Measurements from ENCODE around the gene AFF3. TPM values are rescaled to one million over a fixed set of nuclear protein-coding genes. Genes with fewer than 3 reads are reported as not detected.

The AFF3 gene, protein sequence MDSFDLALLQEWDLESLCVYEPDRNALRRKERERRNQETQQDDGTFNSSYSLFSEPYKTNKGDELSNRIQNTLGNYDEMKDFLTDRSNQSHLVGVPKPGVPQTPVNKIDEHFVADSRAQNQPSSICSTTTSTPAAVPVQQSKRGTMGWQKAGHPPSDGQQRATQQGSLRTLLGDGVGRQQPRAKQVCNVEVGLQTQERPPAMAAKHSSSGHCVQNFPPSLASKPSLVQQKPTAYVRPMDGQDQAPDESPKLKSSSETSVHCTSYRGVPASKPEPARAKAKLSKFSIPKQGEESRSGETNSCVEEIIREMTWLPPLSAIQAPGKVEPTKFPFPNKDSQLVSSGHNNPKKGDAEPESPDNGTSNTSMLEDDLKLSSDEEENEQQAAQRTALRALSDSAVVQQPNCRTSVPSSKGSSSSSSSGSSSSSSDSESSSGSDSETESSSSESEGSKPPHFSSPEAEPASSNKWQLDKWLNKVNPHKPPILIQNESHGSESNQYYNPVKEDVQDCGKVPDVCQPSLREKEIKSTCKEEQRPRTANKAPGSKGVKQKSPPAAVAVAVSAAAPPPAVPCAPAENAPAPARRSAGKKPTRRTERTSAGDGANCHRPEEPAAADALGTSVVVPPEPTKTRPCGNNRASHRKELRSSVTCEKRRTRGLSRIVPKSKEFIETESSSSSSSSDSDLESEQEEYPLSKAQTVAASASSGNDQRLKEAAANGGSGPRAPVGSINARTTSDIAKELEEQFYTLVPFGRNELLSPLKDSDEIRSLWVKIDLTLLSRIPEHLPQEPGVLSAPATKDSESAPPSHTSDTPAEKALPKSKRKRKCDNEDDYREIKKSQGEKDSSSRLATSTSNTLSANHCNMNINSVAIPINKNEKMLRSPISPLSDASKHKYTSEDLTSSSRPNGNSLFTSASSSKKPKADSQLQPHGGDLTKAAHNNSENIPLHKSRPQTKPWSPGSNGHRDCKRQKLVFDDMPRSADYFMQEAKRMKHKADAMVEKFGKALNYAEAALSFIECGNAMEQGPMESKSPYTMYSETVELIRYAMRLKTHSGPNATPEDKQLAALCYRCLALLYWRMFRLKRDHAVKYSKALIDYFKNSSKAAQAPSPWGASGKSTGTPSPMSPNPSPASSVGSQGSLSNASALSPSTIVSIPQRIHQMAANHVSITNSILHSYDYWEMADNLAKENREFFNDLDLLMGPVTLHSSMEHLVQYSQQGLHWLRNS (N-terminal part only)
- 1 to 10 TPM; 1.3 to 7.3 (median 6.4) TPM for total RNA-seq
- long read RNA-seq, partial matches to known transcripts, result 0 of 3 reads
- long read RNA-seq, other reads (novel, unspliced or antisense), result 3 of 3 reads

DNA sequence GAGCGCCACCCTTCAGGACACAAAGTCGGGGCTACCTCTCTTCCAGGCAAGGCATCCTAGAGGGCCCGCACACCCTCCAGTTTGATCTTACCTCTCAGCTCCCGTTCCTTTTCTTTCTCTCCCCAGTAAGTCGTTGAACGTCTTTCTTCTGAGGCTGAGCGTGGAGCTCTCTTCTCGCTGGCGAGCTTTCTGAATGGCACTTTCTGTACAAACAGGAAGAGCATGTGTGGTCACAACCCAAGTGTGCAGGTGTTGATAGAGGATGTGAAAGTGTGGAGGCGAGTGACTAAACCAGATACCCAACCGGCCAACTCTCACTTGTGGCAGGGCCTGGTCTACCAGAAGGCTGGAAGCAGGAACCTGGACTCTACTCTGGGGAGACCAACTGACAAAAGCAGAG lies at the start of gene AFF3:
TSS of gene AFF3 (minus strand) at position 198 of the 400 bp plus-strand sequence. CDS start 38,136 bp downstream, outside the sequence.
- no peaks in the 10 kb centered on the region for H3K36me3 ChIP-seq
- H3K27me3 ChIP-seq, result no peaks in the 10 kb centered on the region
- intact Hi-C loops (cut with DNase I), result no loop called here
- H3K4me3 ChIP-seq, result no peak within 1 kb of the TSS
- H3K4me1 ChIP-seq, result no peaks in the 10 kb centered on the region
- 52% methylated on average over 9 of the region's 11 CpGs for WGBS (ENCODE audit: insufficient coverage, low coverage, low lambda C conversion rate, missing lambda C conversion rate)
- DNase-seq, result no peak
- no peak for TF ChIP-seq POLR2A (IDR thresholded peaks at IDR 0.05)
- TF ChIP-seq, protein P1, sequence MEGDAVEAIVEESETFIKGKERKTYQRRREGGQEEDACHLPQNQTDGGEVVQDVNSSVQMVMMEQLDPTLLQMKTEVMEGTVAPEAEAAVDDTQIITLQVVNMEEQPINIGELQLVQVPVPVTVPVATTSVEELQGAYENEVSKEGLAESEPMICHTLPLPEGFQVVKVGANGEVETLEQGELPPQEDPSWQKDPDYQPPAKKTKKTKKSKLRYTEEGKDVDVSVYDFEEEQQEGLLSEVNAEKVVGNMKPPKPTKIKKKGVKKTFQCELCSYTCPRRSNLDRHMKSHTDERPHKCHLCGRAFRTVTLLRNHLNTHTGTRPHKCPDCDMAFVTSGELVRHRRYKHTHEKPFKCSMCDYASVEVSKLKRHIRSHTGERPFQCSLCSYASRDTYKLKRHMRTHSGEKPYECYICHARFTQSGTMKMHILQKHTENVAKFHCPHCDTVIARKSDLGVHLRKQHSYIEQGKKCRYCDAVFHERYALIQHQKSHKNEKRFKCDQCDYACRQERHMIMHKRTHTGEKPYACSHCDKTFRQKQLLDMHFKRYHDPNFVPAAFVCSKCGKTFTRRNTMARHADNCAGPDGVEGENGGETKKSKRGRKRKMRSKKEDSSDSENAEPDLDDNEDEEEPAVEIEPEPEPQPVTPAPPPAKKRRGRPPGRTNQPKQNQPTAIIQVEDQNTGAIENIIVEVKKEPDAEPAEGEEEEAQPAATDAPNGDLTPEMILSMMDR (IDR thresholded peaks at IDR 0.05), result no peak
- no peaks in the 10 kb centered on the region for H3K9me3 ChIP-seq
- peak in 2 of 4 donors; percentile 16 to 21 for ATAC-seq
- no peak within 1 kb of the TSS for H3K27ac ChIP-seq

DNA sequence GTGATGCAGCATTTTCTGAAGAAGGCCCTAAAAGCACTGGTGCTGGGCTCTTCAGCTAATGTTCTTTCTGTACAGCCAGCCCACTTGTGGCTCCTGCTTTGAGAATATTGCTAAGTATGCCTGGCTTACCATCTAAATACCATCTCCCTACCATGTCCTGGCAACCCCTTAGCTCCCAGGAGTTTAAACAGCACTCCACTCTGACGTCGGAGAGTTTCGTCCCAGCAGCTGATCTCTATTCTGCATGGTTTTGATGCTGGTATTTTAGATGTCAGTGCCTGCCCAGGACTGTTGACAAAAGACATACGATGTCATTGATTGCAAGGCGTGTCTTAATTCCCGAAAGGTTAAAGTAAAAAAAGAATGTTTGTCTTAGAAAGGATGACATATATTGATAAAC lies 47.0 kb upstream of the AFF3 start:
- ATAC-seq (no peak), DNase-seq (no peak)
- intact Hi-C loops (cut with DNase I), result no loop called here
- no peak overlapping the region for H3K4me3 ChIP-seq
- no peaks in the 10 kb centered on the region for H3K36me3 ChIP-seq
- H3K4me1 ChIP-seq, result no peaks in the 10 kb centered on the region
- WGBS (ENCODE audit: insufficient coverage, low coverage, low lambda C conversion rate, missing lambda C conversion rate), result 74% methylated on average over 6 of the region's 6 CpGs
- H3K27me3 ChIP-seq, result no peaks in the 10 kb centered on the region
- H3K27ac ChIP-seq, result no peak overlapping the region
- no peaks in the 10 kb centered on the region for H3K9me3 ChIP-seq
- TF ChIP-seq POLR2A (IDR thresholded peaks at IDR 0.05), result no peak
- TF ChIP-seq, protein P1 (IDR thresholded peaks at IDR 0.05), result no peak

DNA sequence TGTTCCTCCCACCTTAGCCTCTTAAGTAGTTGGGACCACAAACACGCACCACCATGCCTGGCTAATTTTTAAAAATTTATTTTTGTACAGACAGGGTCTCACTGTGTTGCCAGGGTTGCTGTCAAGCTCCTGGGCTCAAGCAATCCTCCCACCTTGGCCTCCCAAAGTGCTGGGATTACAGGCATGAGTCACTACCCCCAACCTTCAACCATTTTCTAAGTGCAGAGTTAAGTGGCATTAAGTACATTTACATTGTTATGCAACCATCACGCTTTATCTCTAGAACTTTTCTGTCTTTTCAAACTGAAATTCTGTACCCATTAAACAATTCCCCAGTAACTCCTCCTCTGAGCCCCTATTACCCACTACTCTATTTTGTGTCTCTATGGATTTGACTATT lies 45.9 kb upstream of the AFF3 start:
- DNase-seq (no peak), ATAC-seq (no peak)
- TF ChIP-seq, protein P1 (IDR thresholded peaks at IDR 0.05), result no peak
- no peak for TF ChIP-seq POLR2A (IDR thresholded peaks at IDR 0.05)
- Histone ChIP-seq H3K27me3 (no peaks in the 10 kb centered on the region), H3K9me3 (no peaks in the 10 kb centered on the region), H3K4me1 (no peaks in the 10 kb centered on the region), H3K27ac (no peak overlapping the region), H3K36me3 (no peaks in the 10 kb centered on the region), H3K4me3 (no peak overlapping the region)
- intact Hi-C loops (cut with DNase I), result no loop called here
- 60% methylated on average over 1 of the region's 2 CpGs for WGBS (ENCODE audit: insufficient coverage, low coverage, low lambda C conversion rate, missing lambda C conversion rate)

DNA sequence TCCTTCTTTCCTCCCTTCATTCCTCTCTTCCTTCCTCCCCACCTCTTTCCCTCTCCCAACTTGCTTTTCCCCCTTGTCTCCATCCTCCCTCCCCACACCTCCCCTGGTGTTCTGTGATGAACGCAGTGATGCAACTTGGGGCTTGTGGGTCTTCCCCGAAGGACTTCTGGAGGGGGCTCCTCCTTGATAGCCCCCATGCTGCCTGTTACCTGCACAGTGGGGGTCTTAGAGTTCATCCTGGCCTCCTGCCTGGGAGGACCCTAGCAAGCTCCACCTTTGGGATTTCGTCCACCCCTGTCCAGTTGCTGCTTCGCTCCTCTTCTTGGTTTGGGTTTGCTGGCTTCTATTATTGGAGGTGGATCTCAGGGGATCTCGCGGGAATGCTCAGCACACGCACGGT lies 43.7 kb upstream of the AFF3 start:
- intact Hi-C loops (cut with DNase I), result no loop called here

More for the DNA sequence above, 43.7 kb upstream of the AFF3 start:
- H3K4me1 ChIP-seq, result no peaks in the 10 kb centered on the region
- 83% methylated on average over 8 of the region's 8 CpGs for WGBS (ENCODE audit: insufficient coverage, low coverage, low lambda C conversion rate, missing lambda C conversion rate)
- H3K27me3 ChIP-seq, result no peaks in the 10 kb centered on the region
- ATAC-seq (no peak), DNase-seq (no peak)
- TF ChIP-seq POLR2A (IDR thresholded peaks at IDR 0.05), result no peak
- TF ChIP-seq, protein P1 (IDR thresholded peaks at IDR 0.05), result no peak
- no peaks in the 10 kb centered on the region for H3K36me3 ChIP-seq
- no peak overlapping the region for H3K27ac ChIP-seq
- H3K9me3 ChIP-seq, result no peaks in the 10 kb centered on the region
- no peak overlapping the region for H3K4me3 ChIP-seq

All from right lobe of liver (tissue), 6 donors.